ENCODE data around the gene NACC2. TPM values are rescaled to one million over a fixed set of nuclear protein-coding genes. Genes with fewer than 3 reads are reported as not detected.

Gene NACC2
- total and polyA plus RNA-seq, 9 of the 15 experiments (the other 6 are each of a cell fraction or from before 2014, with no cell fraction given): 0.70 to 25.1 (median 5.6) TPM

- TF ChIP-seq, protein P1, sequence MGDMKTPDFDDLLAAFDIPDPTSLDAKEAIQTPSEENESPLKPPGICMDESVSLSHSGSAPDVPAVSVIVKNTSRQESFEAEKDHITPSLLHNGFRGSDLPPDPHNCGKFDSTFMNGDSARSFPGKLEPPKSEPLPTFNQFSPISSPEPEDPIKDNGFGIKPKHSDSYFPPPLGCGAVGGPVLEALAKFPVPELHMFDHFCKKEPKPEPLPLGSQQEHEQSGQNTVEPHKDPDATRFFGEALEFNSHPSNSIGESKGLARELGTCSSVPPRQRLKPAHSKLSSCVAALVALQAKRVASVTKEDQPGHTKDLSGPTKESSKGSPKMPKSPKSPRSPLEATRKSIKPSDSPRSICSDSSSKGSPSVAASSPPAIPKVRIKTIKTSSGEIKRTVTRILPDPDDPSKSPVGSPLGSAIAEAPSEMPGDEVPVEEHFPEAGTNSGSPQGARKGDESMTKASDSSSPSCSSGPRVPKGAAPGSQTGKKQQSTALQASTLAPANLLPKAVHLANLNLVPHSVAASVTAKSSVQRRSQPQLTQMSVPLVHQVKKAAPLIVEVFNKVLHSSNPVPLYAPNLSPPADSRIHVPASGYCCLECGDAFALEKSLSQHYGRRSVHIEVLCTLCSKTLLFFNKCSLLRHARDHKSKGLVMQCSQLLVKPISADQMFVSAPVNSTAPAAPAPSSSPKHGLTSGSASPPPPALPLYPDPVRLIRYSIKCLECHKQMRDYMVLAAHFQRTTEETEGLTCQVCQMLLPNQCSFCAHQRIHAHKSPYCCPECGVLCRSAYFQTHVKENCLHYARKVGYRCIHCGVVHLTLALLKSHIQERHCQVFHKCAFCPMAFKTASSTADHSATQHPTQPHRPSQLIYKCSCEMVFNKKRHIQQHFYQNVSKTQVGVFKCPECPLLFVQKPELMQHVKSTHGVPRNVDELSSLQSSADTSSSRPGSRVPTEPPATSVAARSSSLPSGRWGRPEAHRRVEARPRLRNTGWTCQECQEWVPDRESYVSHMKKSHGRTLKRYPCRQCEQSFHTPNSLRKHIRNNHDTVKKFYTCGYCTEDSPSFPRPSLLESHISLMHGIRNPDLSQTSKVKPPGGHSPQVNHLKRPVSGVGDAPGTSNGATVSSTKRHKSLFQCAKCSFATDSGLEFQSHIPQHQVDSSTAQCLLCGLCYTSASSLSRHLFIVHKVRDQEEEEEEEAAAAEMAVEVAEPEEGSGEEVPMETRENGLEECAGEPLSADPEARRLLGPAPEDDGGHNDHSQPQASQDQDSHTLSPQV (IDR thresholded peaks at IDR 0.05): no peak
- TF ChIP-seq BDP1 (IDR thresholded peaks at IDR 0.05; ENCODE audit: insufficient read depth, insufficient read length): no peak
- no peak for TF ChIP-seq TAL1 (IDR thresholded peaks at IDR 0.05)
- peak; percentile 97 to 99 for TF ChIP-seq RAD21 (CRISPR knock-in tag; conservative IDR thresholded peaks at IDR 0.05 in 1 of 2, IDR thresholded peaks at IDR 0.05 in 1 of 2)
- TF ChIP-seq ZNF384 (IDR thresholded peaks at IDR 0.05; ENCODE audit: low read depth, low read length): peak; percentile 8; the same call in 1 of the 2 replicates
- TF ChIP-seq NFE2 (IDR thresholded peaks at IDR 0.05; ENCODE audit: low read depth): no peak
- no peak for TF ChIP-seq HEY1 (CRISPR knock-in tag; IDR thresholded peaks at IDR 0.05; ENCODE audit: borderline replicate concordance)
- TF ChIP-seq FUS (optimal IDR thresholded peaks at IDR 0.05; ENCODE audit: low read depth, low read length): no peak
- no peak for TF ChIP-seq NEUROD1 (IDR thresholded peaks at IDR 0.05; ENCODE audit: borderline replicate concordance, low read depth, low read length, partially characterized antibody)
- TF ChIP-seq GTF2A2 (tag; IDR thresholded peaks at IDR 0.05): no peak
- TF ChIP-seq RBM34 (IDR thresholded peaks at IDR 0.05; ENCODE audit: borderline replicate concordance, insufficient read depth, low read length): no peak
- TF ChIP-seq, protein P2, sequence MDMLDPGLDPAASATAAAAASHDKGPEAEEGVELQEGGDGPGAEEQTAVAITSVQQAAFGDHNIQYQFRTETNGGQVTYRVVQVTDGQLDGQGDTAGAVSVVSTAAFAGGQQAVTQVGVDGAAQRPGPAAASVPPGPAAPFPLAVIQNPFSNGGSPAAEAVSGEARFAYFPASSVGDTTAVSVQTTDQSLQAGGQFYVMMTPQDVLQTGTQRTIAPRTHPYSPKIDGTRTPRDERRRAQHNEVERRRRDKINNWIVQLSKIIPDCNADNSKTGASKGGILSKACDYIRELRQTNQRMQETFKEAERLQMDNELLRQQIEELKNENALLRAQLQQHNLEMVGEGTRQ (CRISPR knock-in tag; IDR thresholded peaks at IDR 0.05): no peak
- no peak for TF ChIP-seq PYGO2 (tag; IDR thresholded peaks at IDR 0.05)
- TF ChIP-seq PURB (CRISPR knock-in tag; IDR thresholded peaks at IDR 0.05; ENCODE audit: low read depth): no peak
- TF ChIP-seq NCOR1 (IDR thresholded peaks at IDR 0.05): no peak
- TF ChIP-seq ERF (CRISPR knock-in tag; IDR thresholded peaks at IDR 0.05): no peak
- TF ChIP-seq CEBPG (CRISPR knock-in tag; IDR thresholded peaks at IDR 0.05): no peak
- TF ChIP-seq CEBPG (tag; conservative IDR thresholded peaks at IDR 0.05 in 1 of 2, IDR thresholded peaks at IDR 0.05 in 1 of 2): no peak
- TF ChIP-seq RB1 (IDR thresholded peaks at IDR 0.05; ENCODE audit: low read depth): peak; percentile 92
- no peak for TF ChIP-seq ESRRA (IDR thresholded peaks at IDR 0.05; ENCODE audit: borderline replicate concordance, low read depth)
- no peak for TF ChIP-seq SNIP1 (IDR thresholded peaks at IDR 0.05; ENCODE audit: low read depth)
- no peak for TF ChIP-seq ZNF639 (CRISPR knock-in tag; conservative IDR thresholded peaks at IDR 0.05 in 1 of 2, IDR thresholded peaks at IDR 0.05 in 1 of 2)
These were observed 27.6 kb upstream of the NACC2 start (continued) for GRCh38 chr9:136122425-136123383.

Measured in K562 (cell line).